GM21515 (cell line): ENCODE results near the gene FBXO31.
"Not testable (repeated sequence)": the region's sequence is repeated elsewhere in the genome, so short reads cannot be mapped to it uniquely, and the experiment has no call there.

ENCODE experiments used
- ATAC-seq: cut with Tn5 transposase; IDR thresholded peaks from one replicate; pipeline ENCODE4 v1.9.1; 2021; ENCODE audit not compliant: unreplicated experiment

FBXO31 gene

GRCh38 chr16:87411375-87412271 is 28.0 kb upstream of the FBXO31 start:
- no peak for ATAC-seq

DNA sequence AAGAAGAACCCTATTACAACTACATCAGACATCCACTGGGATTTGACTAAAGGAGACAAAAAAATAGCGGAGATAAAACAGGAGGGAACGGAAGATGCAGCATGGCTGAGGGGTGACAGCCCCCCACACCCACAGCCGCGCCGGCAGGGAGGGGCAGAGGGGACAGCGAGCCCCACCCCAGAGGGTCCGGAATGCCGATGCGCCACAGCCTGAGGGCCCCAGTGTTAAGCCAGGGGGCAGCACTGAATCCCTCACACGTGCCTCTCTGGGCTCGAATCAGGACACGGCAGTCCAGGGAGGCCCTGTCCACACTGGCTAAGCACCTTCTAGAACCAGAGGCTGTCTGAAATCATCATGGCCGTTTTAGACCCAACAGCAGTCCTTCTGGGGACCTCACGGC is 27.4 kb upstream of the FBXO31 start:
- ATAC-seq: no peak

- no peak for ATAC-seq
These were observed 27.0 kb upstream of the FBXO31 start for GRCh38 chr16:87410530-87410929.

GRCh38 chr16:87409781-87410180 is 26.2 kb upstream of the FBXO31 start:
- ATAC-seq: no peak

DNA sequence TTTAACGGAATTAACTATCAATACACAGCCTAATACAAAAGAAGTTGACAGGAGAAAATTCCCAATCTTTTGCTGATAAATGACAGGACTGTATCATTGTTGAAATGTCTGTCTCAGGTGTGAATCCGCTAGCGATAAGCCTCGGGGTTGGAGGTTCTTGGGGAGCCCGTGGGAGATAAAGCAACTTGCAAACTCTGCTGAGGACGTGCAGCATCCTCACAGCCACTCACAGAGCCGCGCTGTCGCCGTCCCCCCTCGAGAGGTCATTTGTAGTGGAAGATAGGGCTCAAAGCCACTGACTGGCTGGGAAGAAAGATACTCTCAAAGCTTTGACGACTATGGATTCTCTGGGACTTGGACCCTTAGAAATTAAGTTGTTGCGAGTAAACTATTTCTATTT is 25.6 kb upstream of the FBXO31 start:
- no peak for ATAC-seq

DNA sequence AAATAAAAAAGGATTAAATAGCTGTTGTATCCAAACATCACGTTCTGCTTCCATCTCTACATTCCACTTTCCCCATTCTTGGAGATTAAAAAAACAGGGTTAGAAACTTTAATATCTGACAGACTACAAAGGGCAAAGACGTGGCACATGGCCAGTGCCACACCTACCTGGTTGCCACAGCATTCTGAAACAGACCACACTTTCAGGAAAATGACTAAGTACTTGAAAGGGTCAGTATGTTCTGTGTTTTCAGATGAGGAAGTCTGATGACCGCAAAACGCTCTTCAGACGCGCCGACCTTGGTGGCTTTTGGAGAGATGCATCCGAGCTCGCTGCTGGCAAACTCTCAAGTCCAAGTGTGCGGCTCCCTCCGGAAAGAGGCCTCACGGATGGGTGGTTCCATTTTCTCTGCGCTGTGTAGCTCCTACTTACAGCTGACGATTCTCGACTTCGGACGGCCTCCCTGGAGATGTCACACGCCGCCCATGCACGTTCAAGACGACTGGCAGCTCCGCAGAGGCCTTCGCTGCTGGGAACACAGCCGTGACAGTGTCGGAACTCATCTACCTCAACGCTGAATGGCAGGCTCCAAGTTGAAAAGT is 24.0 kb upstream of the FBXO31 start:
- no peak for ATAC-seq

DNA sequence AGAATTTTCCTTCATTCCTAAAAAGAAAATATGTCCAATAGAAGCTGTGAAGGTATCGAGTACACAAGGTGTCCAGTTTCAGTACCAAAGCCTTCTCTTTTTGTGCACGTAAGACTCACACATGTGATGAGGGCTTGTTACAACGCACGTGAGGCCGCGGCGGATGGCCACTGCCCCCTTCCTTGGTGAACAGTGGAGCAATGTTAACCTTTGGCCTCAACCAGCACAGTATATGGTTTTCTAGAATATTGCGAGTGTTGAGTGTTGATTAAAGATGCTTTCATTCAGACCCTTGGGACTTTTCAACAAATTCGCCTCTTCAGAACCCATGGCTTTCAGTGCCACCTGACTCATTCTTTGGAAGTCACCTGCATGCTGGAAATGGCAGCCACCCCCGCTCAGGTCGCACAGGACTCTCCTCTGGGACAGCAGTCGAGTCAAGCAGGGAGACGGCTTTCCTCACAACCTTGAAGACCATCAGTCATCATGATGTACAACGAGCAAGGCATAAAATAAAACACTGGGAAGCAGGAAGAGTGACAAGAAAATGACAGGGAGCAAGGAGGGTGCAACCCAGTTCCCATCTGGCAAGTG is 23.0 kb upstream of the FBXO31 start:
- no peak for ATAC-seq

- ATAC-seq: no peak
These were observed 21.4 kb upstream of the FBXO31 start for GRCh38 chr16:87404764-87405625.

DNA sequence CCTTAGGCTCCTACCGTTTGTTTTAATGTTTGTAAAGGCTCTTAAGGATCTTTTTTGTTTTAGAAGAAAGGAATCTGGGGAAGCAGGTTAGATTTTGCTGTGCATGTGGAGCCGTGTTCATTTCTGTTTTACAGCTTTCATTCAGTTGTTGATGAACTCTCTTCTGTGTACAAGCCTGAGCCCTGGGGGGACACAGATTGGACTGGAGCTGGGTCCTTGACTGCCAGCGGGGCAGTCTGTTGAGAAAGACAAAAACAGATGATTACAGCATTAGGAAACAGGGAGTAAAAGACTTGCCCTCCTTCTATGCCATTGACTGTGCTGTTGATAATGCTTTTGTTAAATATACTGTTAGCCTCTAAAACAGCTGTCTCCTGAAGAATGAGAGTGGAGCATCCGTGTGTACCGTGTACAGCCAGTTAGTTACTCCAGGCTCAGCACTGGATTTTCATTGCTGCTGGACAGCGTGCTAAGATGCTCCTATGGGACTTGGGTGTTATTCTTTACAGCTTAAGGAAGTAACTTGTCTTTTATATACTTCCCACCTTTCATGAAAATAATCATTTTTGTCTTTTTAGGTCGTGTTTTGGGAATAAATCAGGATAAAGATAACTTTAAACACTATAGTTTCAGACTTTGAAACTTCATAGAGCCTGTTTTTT is 11.7 kb upstream of the FBXO31 start:
- no peak for ATAC-seq

DNA sequence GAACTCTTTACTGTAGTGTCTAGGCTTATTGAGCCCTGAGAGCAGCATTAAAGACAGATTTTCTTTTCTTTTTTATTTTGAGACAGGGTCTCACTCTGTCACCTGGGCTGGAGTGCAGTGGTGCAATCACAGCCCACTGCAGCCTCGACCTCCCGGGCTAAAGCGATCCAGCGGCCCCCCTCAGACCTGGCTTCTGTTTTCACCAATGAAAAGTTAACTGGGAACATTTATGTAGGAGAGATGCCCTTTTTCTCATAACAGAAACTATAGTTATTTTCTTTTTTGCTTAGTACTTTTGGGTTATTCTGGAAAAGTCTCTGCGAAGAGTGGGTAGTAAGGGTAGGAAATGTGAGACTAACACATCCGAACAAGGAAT is 10.1 kb upstream of the FBXO31 start:
- ATAC-seq: no peak

- ATAC-seq: peak; percentile 3
These were observed 9.5 kb upstream of the FBXO31 start for GRCh38 chr16:87392821-87393679.

DNA sequence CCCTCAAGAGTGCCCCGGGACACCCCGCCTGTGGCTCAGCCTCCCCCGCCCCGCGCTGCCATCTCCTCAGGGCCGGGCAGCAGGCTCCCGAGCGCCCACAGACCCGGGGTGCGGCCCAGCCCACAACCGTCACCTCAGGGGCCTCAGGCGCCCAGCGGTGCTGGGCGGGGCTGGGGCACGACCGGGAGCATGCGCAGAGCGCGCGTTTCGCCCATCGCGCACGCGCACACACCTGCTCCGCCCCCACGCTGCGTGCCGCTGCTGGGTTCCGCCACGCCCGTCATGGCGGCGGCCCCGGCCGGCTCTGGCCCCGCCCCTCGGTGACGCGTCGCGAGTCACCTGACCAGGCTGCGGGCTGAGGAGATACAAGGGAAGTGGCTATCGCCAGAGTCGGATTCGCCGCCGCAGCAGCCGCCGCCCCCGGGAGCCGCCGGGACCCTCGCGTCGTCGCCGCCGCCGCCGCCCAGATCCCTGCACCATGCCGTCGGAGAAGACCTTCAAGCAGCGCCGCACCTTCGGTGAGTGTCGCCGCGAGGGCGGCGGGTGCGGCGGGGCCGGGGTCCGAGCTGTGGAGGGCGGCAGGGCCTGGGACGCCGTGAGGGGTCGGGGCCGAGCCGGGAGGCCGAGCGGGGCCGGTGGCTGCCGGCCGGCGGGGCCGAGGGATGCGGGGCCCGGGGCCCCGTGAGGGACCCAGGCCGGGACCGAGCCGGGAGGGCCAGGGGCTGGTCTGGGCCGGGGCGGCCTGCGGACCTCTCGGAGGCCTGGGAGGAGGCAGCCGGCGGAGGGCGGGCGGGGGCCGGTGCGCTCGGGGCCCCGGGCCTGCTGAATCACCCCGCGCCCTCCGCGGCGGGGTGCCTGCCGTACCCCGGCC is 8.6 kb upstream of the FBXO31 start, which contains the start of gene MAP1LC3B:
MAP1LC3B (plus strand) TSS at position 387 of the 871 bp plus-strand sequence; CDS start at position 479, 92 bp downstream.
- peak; percentile 60 for ATAC-seq

DNA sequence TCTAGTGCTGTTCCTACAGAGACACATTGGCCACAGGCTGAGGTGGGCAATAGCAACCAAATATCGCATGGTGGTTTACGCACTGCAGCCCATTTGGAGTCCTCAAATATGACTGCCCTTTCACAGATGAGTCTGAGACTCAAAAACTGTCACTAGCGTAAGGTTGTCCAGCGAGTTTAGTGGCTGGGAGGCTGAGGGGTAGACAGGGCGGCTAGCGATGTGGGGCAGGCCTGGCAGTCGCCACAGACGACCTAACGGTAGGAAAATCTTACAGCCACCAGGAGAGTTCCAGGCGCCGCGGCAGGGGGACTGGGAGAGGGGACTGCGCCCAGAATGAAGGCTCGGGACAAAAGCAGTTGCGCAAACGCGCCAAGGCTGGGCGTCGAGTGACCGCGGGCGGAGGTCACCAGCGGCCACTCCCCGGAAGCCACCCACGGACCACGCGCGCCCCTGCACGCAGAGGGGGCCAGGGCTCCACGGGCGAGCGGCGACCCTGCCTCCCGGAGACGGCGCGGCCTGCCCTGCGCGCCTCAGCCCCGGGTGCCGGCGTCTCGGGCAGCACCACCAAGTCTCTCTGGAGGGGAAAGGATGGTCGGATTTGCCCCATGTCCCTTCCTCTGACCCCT is 7.9 kb upstream of the FBXO31 start:
- ATAC-seq: no peak

DNA sequence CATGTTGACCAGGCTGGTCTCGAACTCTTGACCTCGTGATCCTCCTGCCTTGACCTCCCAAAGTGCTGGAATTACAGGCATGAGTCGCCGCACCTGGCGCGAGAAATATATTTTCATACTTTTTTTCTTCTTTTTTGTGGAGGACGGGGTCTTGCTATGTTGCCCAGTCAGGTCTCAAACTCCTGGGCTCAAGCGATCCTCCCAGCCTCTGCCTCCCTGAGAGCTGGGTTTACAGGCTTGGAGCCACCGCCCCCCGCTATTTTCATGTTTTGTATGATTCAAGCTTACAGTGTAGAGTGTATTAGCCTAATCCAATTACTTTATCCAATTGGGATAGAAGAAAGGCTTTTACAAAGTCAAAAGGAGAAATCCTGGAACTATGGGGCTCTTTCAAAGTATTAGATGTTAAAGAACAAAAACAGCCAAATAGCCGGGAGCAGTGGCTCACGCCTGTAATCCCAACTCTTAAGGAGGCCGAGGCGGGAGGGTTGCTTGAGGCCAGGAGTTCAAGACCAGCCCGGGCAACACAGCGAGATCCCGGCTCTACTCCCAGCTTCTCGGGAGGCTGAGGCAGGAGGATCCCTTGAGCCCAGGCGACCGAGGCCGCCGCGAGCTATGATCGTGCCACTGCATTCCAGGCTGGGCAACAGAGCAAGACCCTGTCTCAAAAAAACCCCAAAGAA is 7.2 kb upstream of the FBXO31 start:
- ATAC-seq: no peak

- ATAC-seq: not testable (repeated sequence)
These were observed 6.3 kb upstream of the FBXO31 start for GRCh38 chr16:87389914-87390313.

- no peak for ATAC-seq
These were observed 5.7 kb upstream of the FBXO31 start for GRCh38 chr16:87389245-87389644.

DNA sequence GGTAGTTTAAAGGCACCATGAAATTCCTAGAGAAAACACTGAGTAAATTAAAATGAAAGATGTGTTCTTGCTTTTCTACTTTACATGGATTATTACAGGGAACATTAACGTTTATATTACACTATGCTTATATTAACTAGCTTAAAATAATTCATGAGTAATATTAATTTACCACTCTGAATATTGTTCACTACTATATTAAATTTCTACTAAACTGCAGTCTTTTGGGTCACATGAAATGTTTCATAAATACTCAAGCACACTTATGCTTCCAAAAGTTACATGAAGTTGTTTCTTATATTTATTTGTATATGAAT is 5.2 kb upstream of the FBXO31 start:
- ATAC-seq: no peak
